Measurements from ENCODE around the gene KIF5A. TPM values are rescaled to one million over a fixed set of nuclear protein-coding genes. Genes with fewer than 3 reads are reported as not detected.

Gene KIF5A
- total and polyA plus RNA-seq, 2 donors (not counting 3 experiments of a cell fraction or from before 2014, with no cell fraction given): 0.07 to 0.35 TPM

DNA sequence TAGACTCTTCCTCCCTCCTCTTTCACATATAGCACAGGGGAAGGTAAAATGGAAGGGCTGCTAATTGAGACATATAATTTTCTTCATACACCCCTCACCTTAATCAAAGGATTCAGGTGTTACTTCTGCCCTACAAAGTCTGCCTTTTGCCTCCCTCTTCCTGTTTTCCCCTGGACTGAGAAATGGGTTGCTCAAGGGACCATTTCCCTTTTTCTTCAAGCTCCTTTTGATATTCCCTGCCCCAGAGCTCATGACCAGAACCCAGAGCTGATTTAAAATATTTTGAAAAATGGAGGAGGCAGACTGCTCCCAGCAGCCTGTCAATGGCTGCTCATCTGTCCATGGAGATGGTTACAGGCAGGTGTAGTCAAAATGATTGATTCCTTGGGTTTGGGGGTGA, 34.8 kb downstream of the KIF5A start:
- H3K4me3 ChIP-seq (replicated peaks in 1 of 3; ENCODE audit: insufficient read depth in 1 of 3, low read depth in 1 of 3, low read length in 3 of 3): no peak overlapping the region
- no peak for TF ChIP-seq POLR2AphosphoS5 (IDR thresholded peaks at IDR 0.05; ENCODE audit: insufficient read depth, low read depth, low read length)
- TF ChIP-seq MYC (IDR thresholded peaks at IDR 0.05; ENCODE audit: low read depth, low read length): no peak
- TF ChIP-seq GATA2 (IDR thresholded peaks at IDR 0.05; ENCODE audit: insufficient read depth, insufficient read length, low read depth, low read length): no peak
- TF ChIP-seq, protein P1, sequence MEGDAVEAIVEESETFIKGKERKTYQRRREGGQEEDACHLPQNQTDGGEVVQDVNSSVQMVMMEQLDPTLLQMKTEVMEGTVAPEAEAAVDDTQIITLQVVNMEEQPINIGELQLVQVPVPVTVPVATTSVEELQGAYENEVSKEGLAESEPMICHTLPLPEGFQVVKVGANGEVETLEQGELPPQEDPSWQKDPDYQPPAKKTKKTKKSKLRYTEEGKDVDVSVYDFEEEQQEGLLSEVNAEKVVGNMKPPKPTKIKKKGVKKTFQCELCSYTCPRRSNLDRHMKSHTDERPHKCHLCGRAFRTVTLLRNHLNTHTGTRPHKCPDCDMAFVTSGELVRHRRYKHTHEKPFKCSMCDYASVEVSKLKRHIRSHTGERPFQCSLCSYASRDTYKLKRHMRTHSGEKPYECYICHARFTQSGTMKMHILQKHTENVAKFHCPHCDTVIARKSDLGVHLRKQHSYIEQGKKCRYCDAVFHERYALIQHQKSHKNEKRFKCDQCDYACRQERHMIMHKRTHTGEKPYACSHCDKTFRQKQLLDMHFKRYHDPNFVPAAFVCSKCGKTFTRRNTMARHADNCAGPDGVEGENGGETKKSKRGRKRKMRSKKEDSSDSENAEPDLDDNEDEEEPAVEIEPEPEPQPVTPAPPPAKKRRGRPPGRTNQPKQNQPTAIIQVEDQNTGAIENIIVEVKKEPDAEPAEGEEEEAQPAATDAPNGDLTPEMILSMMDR (IDR thresholded peaks at IDR 0.05; ENCODE audit: extremely low read depth in 1 of 2, insufficient read depth in 1 of 2, low read depth in 1 of 2, low read length in 2 of 2): no peak
- no peak for TF ChIP-seq POLR2A (IDR thresholded peaks at IDR 0.05; ENCODE audit: low read depth, low read length)
- TF ChIP-seq, protein P2, sequence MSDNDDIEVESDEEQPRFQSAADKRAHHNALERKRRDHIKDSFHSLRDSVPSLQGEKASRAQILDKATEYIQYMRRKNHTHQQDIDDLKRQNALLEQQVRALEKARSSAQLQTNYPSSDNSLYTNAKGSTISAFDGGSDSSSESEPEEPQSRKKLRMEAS (IDR thresholded peaks at IDR 0.05; ENCODE audit: insufficient read depth, insufficient read length): no peak
- no peak for TF ChIP-seq JUN (IDR thresholded peaks at IDR 0.05; ENCODE audit: borderline replicate concordance, insufficient read depth, insufficient read length, low read depth)
- TF ChIP-seq EZH2 (IDR thresholded peaks at IDR 0.05; ENCODE audit: borderline replicate concordance, low read depth, low read length, severe bottlenecking): no peak
- no peak for TF ChIP-seq FOS (IDR thresholded peaks at IDR 0.05; ENCODE audit: borderline replicate concordance, insufficient read depth, low read length)
- DNase-seq (ENCODE audit: low read depth, low spot score) (no peak), FAIRE-seq (no peak)
- H3K79me2 ChIP-seq (ENCODE audit: control insufficient read depth, insufficient read depth, low read length): no peaks in the 10 kb centered on the region
- no peak overlapping the region for H3K9ac ChIP-seq (replicated peaks; ENCODE audit: extremely low read depth, insufficient read depth, low read length)
- H3K4me1 ChIP-seq (ENCODE audit: control insufficient read depth, extremely low read depth, insufficient read depth, low read length): no peaks in the 10 kb centered on the region
- BruUV-seq (replicated peaks): no TSS peak
- H3K9me1 ChIP-seq (replicated peaks; ENCODE audit: control insufficient read depth, extremely low read depth, insufficient read depth, low read length): no peaks in the 10 kb centered on the region
- H3K4me2 ChIP-seq (ENCODE audit: insufficient read depth, low read length): no peak overlapping the region
- peaks cover 18 to 25% of the 10 kb centered on the region in 2 experiments for H3K27me3 ChIP-seq (ENCODE audit: control insufficient read depth in 2 of 2, insufficient read depth in 2 of 2, low read length in 2 of 2)
- POLR2A ChIA-PET: interaction anchor here (0.7 kb wide), 1 partner anchor 22 kb away, joined by 4 read pairs; no protein-coding TSS in a partner anchor
- H2AFZ ChIP-seq (ENCODE audit: low read depth, low read length): no peak overlapping the region
- CTCF ChIA-PET: interaction anchor here (1.2 to 6.0 kb wide), 10 partner anchors 8 to 53 kb away, joined by 3 to 126 read pairs (median 24); partner anchors contain the start of genes ARHGEF25 and B4GALNT1
- H3K36me3 ChIP-seq (ENCODE audit: control insufficient read depth in 2 of 2, extremely low read depth in 1 of 2, insufficient read depth in 2 of 2, low read length in 2 of 2): no peaks in the 10 kb centered on the region
- intact Hi-C loops (cut with micrococcal nuclease) (no loop called here), dilution Hi-C loops (cut with MboI; ENCODE audit: extremely low pct_ligation_motif_present, low sequenced_read_pairs) (no loop called here)
- H3K27ac ChIP-seq (ENCODE audit: insufficient read depth, low read depth, low read length): no peak overlapping the region
- H4K20me1 ChIP-seq (replicated peaks; ENCODE audit: control insufficient read depth, extremely low read depth, insufficient read depth, low read length): no peaks in the 10 kb centered on the region
- no peaks in the 10 kb centered on the region for H3K9me3 ChIP-seq (replicated peaks; ENCODE audit: control insufficient read depth, insufficient read depth, low read length)

All from endothelial cell of umbilical vein (primary cell).